ENCODE data around the gene ELF2. TPM values are rescaled to one million over a fixed set of nuclear protein-coding genes. Genes with fewer than 3 reads are reported as not detected.

The ELF2 gene
- polyA plus RNA-seq, 1 of the 3 experiments (the other 2 are of a cell fraction) = 14.0 TPM

- H2AFZ ChIP-seq (ENCODE audit: low read depth) = no peak overlapping the region
- TF ChIP-seq TEAD4 (IDR thresholded peaks at IDR 0.05; ENCODE audit: borderline replicate concordance, insufficient read depth) (no peak), GABPA (IDR thresholded peaks at IDR 0.05; ENCODE audit: low read depth) (no peak), CTCF (IDR thresholded peaks at IDR 0.05) (no peak), RCOR1 (IDR thresholded peaks at IDR 0.05; ENCODE audit: low read length) (no peak), SIN3A (IDR thresholded peaks at IDR 0.05; ENCODE audit: borderline replicate concordance, low read depth, low read length) (no peak), MAX (IDR thresholded peaks at IDR 0.05; ENCODE audit: low read depth) (no peak), IRF3 (IDR thresholded peaks at IDR 0.05; ENCODE audit: low read depth, low read length) (no peak), REST (IDR thresholded peaks at IDR 0.05; ENCODE audit: low read depth, low read length) (no peak), GATA2 (CRISPR knock-in tag; IDR thresholded peaks at IDR 0.05) (no peak), USF1 (IDR thresholded peaks at IDR 0.05; ENCODE audit: borderline replicate concordance, low read depth) (no peak), CHD2 (IDR thresholded peaks at IDR 0.05; ENCODE audit: low read length, partially characterized antibody) (no peak), FOXJ3 (CRISPR knock-in tag; IDR thresholded peaks at IDR 0.05) (no peak)
- no peak overlapping the region for H3K4me3 ChIP-seq (ENCODE audit: low read depth in 2 of 2, low read length in 1 of 2)
- 96% methylated on average over 8 of the region's 8 CpGs for WGBS (ENCODE audit: low lambda C conversion rate)
- no peaks in the 10 kb centered on the region for H3K9me3 ChIP-seq
- H3K4me1 ChIP-seq (ENCODE audit: control insufficient read depth in 1 of 2, insufficient read depth in 2 of 2, low read depth in 1 of 2, low read length in 1 of 2) = peaks cover 12 to 14% of the 10 kb centered on the region in 2 experiments; a peak in 2 of 4 replicates
- no peaks in the 10 kb centered on the region for H3K36me3 ChIP-seq (replicated peaks in 1 of 2; ENCODE audit: control insufficient read depth in 1 of 2, insufficient read depth in 2 of 2, low read length in 1 of 2)
- H3K27me3 ChIP-seq (ENCODE audit: insufficient read depth) = no peaks in the 10 kb centered on the region
- H3F3A ChIP-seq (replicated peaks; ENCODE audit: insufficient read depth) = no peaks in the 10 kb centered on the region
- no peak overlapping the region for H3K27ac ChIP-seq (ENCODE audit: low read depth in 2 of 2, low read length in 1 of 2)
- CTCF ChIA-PET = no interaction called here
- no peak overlapping the region for H3K9ac ChIP-seq
- H3K4me2 ChIP-seq = no peak overlapping the region
- H3K79me2 ChIP-seq (ENCODE audit: insufficient read depth) = peaks cover 83% of the 10 kb centered on the region
- POLR2A ChIA-PET = no interaction called here
- no peaks in the 10 kb centered on the region for H3K9me2 ChIP-seq
- peaks cover 10% of the 10 kb centered on the region; the same call in 1 of the 2 replicates for H4K20me1 ChIP-seq (ENCODE audit: insufficient read depth)
- no peak for DNase-seq
Observed at GRCh38 chr4:139146926-139147629, 29.9 kb downstream of the ELF2 start.
